Chondrocyte (in vitro differentiated cells): ENCODE measurements around the gene PCED1B. TPM values are rescaled to one million over a fixed set of nuclear protein-coding genes. Genes with fewer than 3 reads are reported as not detected.

ENCODE experiments used
- DNase-seq: peaks from one replicate; pipeline ENCODE4 v3.0.0; 2021; ENCODE audit warnings: mixed read lengths, low spot score
- H3K27ac Mint-ChIP-seq: one replicate; pipeline ENCODE4 v1.8.0; 2021; ENCODE audit warnings: mild to moderate bottlenecking, moderate library complexity, mixed read lengths; ENCODE audit not compliant: unreplicated experiment
- H3K27me3 Mint-ChIP-seq: 2 replicates; pipeline ENCODE4 v1.8.0; 2021; ENCODE audit warnings: low read depth, mixed read lengths
- H3K36me3 Mint-ChIP-seq: 2 replicates; pipeline ENCODE4 v1.8.0; 2021; ENCODE audit warnings: low read depth, mixed read lengths
- H3K4me1 Mint-ChIP-seq: 2 replicates; pipeline ENCODE4 v1.8.0; 2021; ENCODE audit warnings: low read depth, mild to moderate bottlenecking, mixed read lengths
- H3K4me3 Mint-ChIP-seq: one replicate; pipeline ENCODE4 v1.8.0; 2021; ENCODE audit warnings: mild to moderate bottlenecking, moderate library complexity, mixed read lengths; ENCODE audit not compliant: unreplicated experiment
- H3K9me3 Mint-ChIP-seq: 2 replicates; pipeline ENCODE4 v1.8.0; 2021; ENCODE audit warnings: low read depth, mixed read lengths
- CTCF ChIP-seq: fragments of 200-600 bp; sonication (generic); IDR thresholded peaks from 2 replicates; pipeline ENCODE4 v1.5.0; 2021; ENCODE audit warnings: antibody characterized with exemption, mild to moderate bottlenecking, moderate library complexity
- total RNA-seq: library from RNA; stranded (reverse); gene quantifications from 3 replicates; pipeline ENCODE4 v1.2.1, GENCODE V29; 2021

The PCED1B gene
- total RNA-seq, 1 donor from 2014 or later: 2.3 TPM

- Mint-ChIP-seq H3K4me3 (no peak overlapping the region), H3K27me3 (no peaks in the 10 kb centered on the region), H3K27ac (no peak overlapping the region), H3K4me1 (peaks cover 61% of the 10 kb centered on the region), H3K9me3 (no peaks in the 10 kb centered on the region), H3K36me3 (no peaks in the 10 kb centered on the region)
- TF ChIP-seq CTCF: no peak
- no peak for DNase-seq
Observed at GRCh38 chr12:47067771-47068431, 11.5 kb upstream of the PCED1B start.

- H3K27ac Mint-ChIP-seq: peak overlapping the region; percentile 65
Observed at GRCh38 chr12:47068539-47068938, 10.9 kb upstream of the PCED1B start.

GRCh38 chr12:47070310-47070709 lies 9.1 kb upstream of the PCED1B start:
- H3K27me3 Mint-ChIP-seq: no peaks in the 10 kb centered on the region
- TF ChIP-seq CTCF: no peak
- no peaks in the 10 kb centered on the region for H3K9me3 Mint-ChIP-seq
- H3K27ac Mint-ChIP-seq: no peak overlapping the region
- DNase-seq: no peak
- H3K4me3 Mint-ChIP-seq: no peak overlapping the region
- no peaks in the 10 kb centered on the region for H3K36me3 Mint-ChIP-seq
- peaks cover 71% of the 10 kb centered on the region for H3K4me1 Mint-ChIP-seq

More at GRCh38 chr12:47068539-47068938, 10.9 kb upstream of the PCED1B start:
- Mint-ChIP-seq H3K9me3 (no peaks in the 10 kb centered on the region), H3K4me1 (peaks cover 67% of the 10 kb centered on the region), H3K4me3 (no peak overlapping the region), H3K36me3 (no peaks in the 10 kb centered on the region), H3K27me3 (no peaks in the 10 kb centered on the region)
- no peak for DNase-seq
- no peak for TF ChIP-seq CTCF

GRCh38 chr12:47071241-47071852 lies 8.1 kb upstream of the PCED1B start:
- Mint-ChIP-seq H3K9me3 (no peaks in the 10 kb centered on the region), H3K4me1 (peaks cover 73% of the 10 kb centered on the region), H3K36me3 (no peaks in the 10 kb centered on the region), H3K4me3 (no peak overlapping the region), H3K27me3 (no peaks in the 10 kb centered on the region), H3K27ac (peak overlapping the region; percentile 55)
- no peak for DNase-seq
- peak; percentile 76 for TF ChIP-seq CTCF

- TF ChIP-seq CTCF: no peak
- DNase-seq: no peak
- H3K9me3 Mint-ChIP-seq: no peaks in the 10 kb centered on the region
- H3K27me3 Mint-ChIP-seq: no peaks in the 10 kb centered on the region
- no peak overlapping the region for H3K27ac Mint-ChIP-seq
- peaks cover 3% of the 10 kb centered on the region for H3K36me3 Mint-ChIP-seq
- H3K4me3 Mint-ChIP-seq: no peak overlapping the region
- H3K4me1 Mint-ChIP-seq: peaks cover 73% of the 10 kb centered on the region
Observed at GRCh38 chr12:47073951-47074350, 5.5 kb upstream of the PCED1B start.
